ENCODE data around the gene ACOXL.

DNA sequence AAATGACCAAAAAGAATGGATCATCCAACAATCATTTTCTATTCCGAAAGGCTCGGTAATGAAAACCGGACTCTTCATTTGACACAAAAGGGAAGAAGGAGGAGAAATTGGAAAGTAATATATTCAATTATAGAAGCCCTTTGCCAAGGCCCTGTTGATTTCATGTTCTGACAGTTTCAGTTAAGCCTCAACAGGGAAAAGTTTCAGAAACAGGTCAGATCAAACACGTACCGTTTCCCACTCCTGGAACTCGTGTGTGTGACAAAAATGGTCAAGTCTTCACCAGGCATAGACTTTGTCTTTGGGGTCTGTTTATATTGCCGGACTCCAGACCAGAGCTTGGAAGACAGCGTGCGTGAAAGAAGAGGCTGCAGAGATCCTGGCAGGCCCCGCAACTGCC is 287.0 kb downstream of the ACOXL start:
- TF ChIP-seq, protein P1, sequence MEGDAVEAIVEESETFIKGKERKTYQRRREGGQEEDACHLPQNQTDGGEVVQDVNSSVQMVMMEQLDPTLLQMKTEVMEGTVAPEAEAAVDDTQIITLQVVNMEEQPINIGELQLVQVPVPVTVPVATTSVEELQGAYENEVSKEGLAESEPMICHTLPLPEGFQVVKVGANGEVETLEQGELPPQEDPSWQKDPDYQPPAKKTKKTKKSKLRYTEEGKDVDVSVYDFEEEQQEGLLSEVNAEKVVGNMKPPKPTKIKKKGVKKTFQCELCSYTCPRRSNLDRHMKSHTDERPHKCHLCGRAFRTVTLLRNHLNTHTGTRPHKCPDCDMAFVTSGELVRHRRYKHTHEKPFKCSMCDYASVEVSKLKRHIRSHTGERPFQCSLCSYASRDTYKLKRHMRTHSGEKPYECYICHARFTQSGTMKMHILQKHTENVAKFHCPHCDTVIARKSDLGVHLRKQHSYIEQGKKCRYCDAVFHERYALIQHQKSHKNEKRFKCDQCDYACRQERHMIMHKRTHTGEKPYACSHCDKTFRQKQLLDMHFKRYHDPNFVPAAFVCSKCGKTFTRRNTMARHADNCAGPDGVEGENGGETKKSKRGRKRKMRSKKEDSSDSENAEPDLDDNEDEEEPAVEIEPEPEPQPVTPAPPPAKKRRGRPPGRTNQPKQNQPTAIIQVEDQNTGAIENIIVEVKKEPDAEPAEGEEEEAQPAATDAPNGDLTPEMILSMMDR (IDR thresholded peaks at IDR 0.05): no peak
- TF ChIP-seq POLR2A (IDR thresholded peaks at IDR 0.05): no peak

All from right lobe of liver (tissue), 4 donors.